Tibial nerve (tissue), 4 donors: ENCODE data around the gene PLCD3. TPM values are rescaled to one million over a fixed set of nuclear protein-coding genes. Genes with fewer than 3 reads are reported as not detected.

Experiments used
- DNase-seq, 2 donors: peaks; one replicate each; pipeline ENCODE4 v3.0.0-alpha.2; 2019; ENCODE audit warnings: low spot score in 2 of 2
- H3K27ac ChIP-seq, 4 donors: fragments of 200-600 bp; sonication (generic) in 3 of 4; one replicate each; pipeline ENCODE4 v1.5.1; 2017 to 2019; ENCODE audit warnings: mild to moderate bottlenecking in 1 of 4
- H3K27me3 ChIP-seq, 2 donors: fragments of 200-600 bp; sonication (generic) in 1 of 2; one replicate each; pipeline versions ENCODE4 v1.5.1 to v1.6.0; 2017 to 2019
- H3K36me3 ChIP-seq, 3 donors: fragments of 200-600 bp; sonication (generic); one replicate each; pipeline ENCODE4 v1.5.1; 2018 to 2019
- H3K4me1 ChIP-seq, 4 donors: fragments of 200-600 bp; sonication (generic) in 3 of 4; one replicate each; pipeline ENCODE4 v1.5.1; 2017 to 2019
- H3K4me3 ChIP-seq, 4 donors: fragments of 200-600 bp; sonication (generic) in 3 of 4; one replicate each; pipeline ENCODE4 v1.5.1; 2017 to 2019; ENCODE audit warnings: mild to moderate bottlenecking in 1 of 4, moderate library complexity in 1 of 4
- H3K9me3 ChIP-seq, 4 donors: fragments of 200-600 bp; sonication (generic) in 3 of 4; one replicate each; pipeline ENCODE4 v1.5.1; 2017 to 2019
- EP300 ChIP-seq, 2 donors: sonication (generic); formaldehyde crosslinking; IDR thresholded peaks; one replicate each; pipeline ENCODE4 v1.6.1; 2017; ENCODE audit warnings: antibody characterized with exemption in 2 of 2, mild to moderate bottlenecking in 1 of 2
- POLR2A ChIP-seq, 2 donors: fragments of 450-650 bp; IDR thresholded peaks; one replicate each; pipeline ENCODE4 v1.6.1; 2017; ENCODE audit warnings: antibody characterized with exemption in 2 of 2, mild to moderate bottlenecking in 2 of 2, moderate library complexity in 2 of 2
- WGBS, 2 donors: methylation state at CpG; one replicate each; pipeline ENCODE4 v1.1.5; 2018; 5-methylcytosine and 5-hydroxymethylcytosine counted together
- small RNA-seq: library from RNA; depleted of rRNA; stranded (forward); fragments of <200 nt; gene quantifications from one replicate; pipeline ENCODE3, GENCODE V24; 2016
- total RNA-seq, 4 donors: library from RNA; depleted of rRNA; stranded (reverse); fragments of >200 nt; gene quantifications; one replicate each; pipeline ENCODE4 v1.1.0, GENCODE V29; 2016
- TF ChIP-seq, protein P1 (sequence below), 5 experiments: fragments of 200-600 bp in 3 of 5; fragments of 450-650 bp in 2 of 5; sonication (generic) in 3 of 5; IDR thresholded peaks; one replicate each; pipeline ENCODE4 v1.5.1; 2016 to 2019; ENCODE audit warnings: antibody characterized with exemption in 5 of 5, mild to moderate bottlenecking in 3 of 5, moderate library complexity in 2 of 5

Gene PLCD3
- total RNA-seq, 4 donors from 2014 or later = 45.7 to 103 (median 69.3) TPM

DNA sequence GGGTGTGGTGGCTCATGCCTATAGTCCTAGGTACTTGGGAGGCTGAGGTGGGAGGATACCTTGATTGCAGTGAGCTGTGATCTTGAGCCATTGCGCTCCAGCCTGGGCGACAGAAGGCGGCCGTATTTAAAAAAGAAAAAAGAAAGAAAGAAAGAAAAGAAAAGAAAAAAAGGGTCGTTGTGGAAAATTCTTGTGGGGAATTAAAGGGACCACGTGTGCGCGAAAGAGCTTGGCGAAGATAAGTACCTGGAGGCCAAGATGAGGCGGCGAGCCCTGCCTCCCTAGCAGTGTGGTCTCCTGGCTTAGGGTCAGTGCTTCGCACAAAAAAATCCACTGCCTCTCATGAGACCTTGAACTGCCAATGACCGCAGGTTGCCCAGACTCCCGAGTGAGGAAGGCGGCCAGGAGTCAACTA lies 71.9 kb downstream of the PLCD3 start:
- H3K27ac ChIP-seq = peak overlapping the region; percentile 76 to 97 (median 88)
- peak overlapping the region; percentile 59 to 94 (median 68) for H3K4me3 ChIP-seq
- peaks cover 0 to 8% (median 0%) of the 10 kb centered on the region in 3 donors for H3K36me3 ChIP-seq
- no peaks in the 10 kb centered on the region for H3K9me3 ChIP-seq
- no peaks in the 10 kb centered on the region for H3K27me3 ChIP-seq
- no peak for DNase-seq
- H3K4me1 ChIP-seq = peaks cover 8 to 57% (median 34%) of the 10 kb centered on the region in 4 donors
- WGBS, 2 donors = 14 to 16% methylated on average over 15 of the region's 15 CpGs
- TF ChIP-seq EP300 (IDR thresholded peaks at IDR 0.05) (no peak), POLR2A (IDR thresholded peaks at IDR 0.05) (no peak)
- TF ChIP-seq, protein P1, sequence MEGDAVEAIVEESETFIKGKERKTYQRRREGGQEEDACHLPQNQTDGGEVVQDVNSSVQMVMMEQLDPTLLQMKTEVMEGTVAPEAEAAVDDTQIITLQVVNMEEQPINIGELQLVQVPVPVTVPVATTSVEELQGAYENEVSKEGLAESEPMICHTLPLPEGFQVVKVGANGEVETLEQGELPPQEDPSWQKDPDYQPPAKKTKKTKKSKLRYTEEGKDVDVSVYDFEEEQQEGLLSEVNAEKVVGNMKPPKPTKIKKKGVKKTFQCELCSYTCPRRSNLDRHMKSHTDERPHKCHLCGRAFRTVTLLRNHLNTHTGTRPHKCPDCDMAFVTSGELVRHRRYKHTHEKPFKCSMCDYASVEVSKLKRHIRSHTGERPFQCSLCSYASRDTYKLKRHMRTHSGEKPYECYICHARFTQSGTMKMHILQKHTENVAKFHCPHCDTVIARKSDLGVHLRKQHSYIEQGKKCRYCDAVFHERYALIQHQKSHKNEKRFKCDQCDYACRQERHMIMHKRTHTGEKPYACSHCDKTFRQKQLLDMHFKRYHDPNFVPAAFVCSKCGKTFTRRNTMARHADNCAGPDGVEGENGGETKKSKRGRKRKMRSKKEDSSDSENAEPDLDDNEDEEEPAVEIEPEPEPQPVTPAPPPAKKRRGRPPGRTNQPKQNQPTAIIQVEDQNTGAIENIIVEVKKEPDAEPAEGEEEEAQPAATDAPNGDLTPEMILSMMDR (IDR thresholded peaks at IDR 0.05) = no peak

Small RNA genes within 50 kb of the gene (small RNA-seq; reads per million reads assigned to genes)
- gene MIR6784 (not detected), gene RF00019 (not detected)

Other genes with a start within 250 kb of the PLCD3 start
- 100 to 1,000 TPM in 1 of 4 donors, 10 to 100 TPM in 3; 48.9 to 137 (median 57.0) TPM for gene EFTUD2, start 233.1 kb downstream of the PLCD3 start, total RNA-seq
- gene GFAP, start 217.0 kb downstream of the PLCD3 start, total RNA-seq = 10 to 100 TPM in 1 of 4 donors, 1 to 10 TPM in 3; 1.6 to 37.2 (median 7.3) TPM
- under 1 TPM in 2 of 4 donors, not detected in 2; 0.30 to 0.66 TPM for gene KIF18B, start 184.7 kb downstream of the PLCD3 start, total RNA-seq
- gene C1QL1, start 164.2 kb downstream of the PLCD3 start, total RNA-seq = 10 to 100 TPM in 3 of 4 donors, 1 to 10 TPM in 1; 9.8 to 25.5 (median 21.2) TPM
- 10 to 100 TPM; 47.7 to 53.2 (median 49.5) TPM for gene DCAKD, start 80.9 kb downstream of the PLCD3 start, total RNA-seq
- 10 to 100 TPM; 63.2 to 97.9 (median 80.1) TPM for gene NMT1, start 71.2 kb downstream of the PLCD3 start, total RNA-seq
- gene ACBD4, start 3.2 kb upstream of the PLCD3 start, total RNA-seq = 10 to 100 TPM; 25.9 to 41.9 (median 28.2) TPM
- gene HEXIM1, start 16.0 kb upstream of the PLCD3 start, total RNA-seq = 10 to 100 TPM; 22.2 to 35.2 (median 29.7) TPM
- gene HEXIM2, start 29.4 kb upstream of the PLCD3 start, total RNA-seq = 10 to 100 TPM in 2 of 4 donors, 1 to 10 TPM in 2; 6.6 to 17.5 (median 11.7) TPM
- 10 to 100 TPM; 19.2 to 42.9 (median 24.6) TPM for gene FMNL1, start 89.4 kb upstream of the PLCD3 start, total RNA-seq
- not detected for gene SPATA32, start 129.6 kb upstream of the PLCD3 start, total RNA-seq
- gene MAP3K14, start 184.5 kb upstream of the PLCD3 start, total RNA-seq = 10 to 100 TPM in 3 of 4 donors, 1 to 10 TPM in 1; 9.6 to 15.6 (median 13.3) TPM